Activated naive CD8-positive, alpha-beta T cell treated with anti-CD3 and anti-CD28 coated beads, Interleukin-2, amount 50 U/mL, for 24 hours (primary cell): Measurements from ENCODE around the gene G3BP2.
A peak's percentile ranks its signal among the peaks of the same experiment; 100 is the strongest.
"Not testable (repeated sequence)": the region's sequence is repeated elsewhere in the genome, so short reads cannot be mapped to it uniquely, and the experiment has no call there.

Experiments used
- ATAC-seq: fragments of 150-1000 bp; cut with Tn5 transposase; one replicate; pipeline ENCODE4 v1.10.0; 2021
- DNase-seq: peaks from one replicate; pipeline ENCODE4 v3.0.0; 2021
- H3K27ac Mint-ChIP-seq: one replicate; pipeline ENCODE4 v1.8.0; 2021; ENCODE audit warnings: mild to moderate bottlenecking, mixed read lengths
- H3K27me3 Mint-ChIP-seq: one replicate; pipeline ENCODE4 v1.8.0; 2021; ENCODE audit warnings: mixed read lengths
- H3K36me3 Mint-ChIP-seq: one replicate; pipeline ENCODE4 v1.8.0; 2021; ENCODE audit warnings: low read depth, mixed read lengths
- H3K4me1 Mint-ChIP-seq: one replicate; pipeline ENCODE4 v1.8.0; 2021; ENCODE audit warnings: mixed read lengths
- H3K4me3 Mint-ChIP-seq: one replicate; pipeline ENCODE4 v1.8.0; 2021; ENCODE audit warnings: mild to moderate bottlenecking, moderate library complexity, mixed read lengths
- H3K9me3 Mint-ChIP-seq: one replicate; pipeline ENCODE4 v1.8.0; 2021; ENCODE audit warnings: mixed read lengths

The G3BP2 gene

DNA sequence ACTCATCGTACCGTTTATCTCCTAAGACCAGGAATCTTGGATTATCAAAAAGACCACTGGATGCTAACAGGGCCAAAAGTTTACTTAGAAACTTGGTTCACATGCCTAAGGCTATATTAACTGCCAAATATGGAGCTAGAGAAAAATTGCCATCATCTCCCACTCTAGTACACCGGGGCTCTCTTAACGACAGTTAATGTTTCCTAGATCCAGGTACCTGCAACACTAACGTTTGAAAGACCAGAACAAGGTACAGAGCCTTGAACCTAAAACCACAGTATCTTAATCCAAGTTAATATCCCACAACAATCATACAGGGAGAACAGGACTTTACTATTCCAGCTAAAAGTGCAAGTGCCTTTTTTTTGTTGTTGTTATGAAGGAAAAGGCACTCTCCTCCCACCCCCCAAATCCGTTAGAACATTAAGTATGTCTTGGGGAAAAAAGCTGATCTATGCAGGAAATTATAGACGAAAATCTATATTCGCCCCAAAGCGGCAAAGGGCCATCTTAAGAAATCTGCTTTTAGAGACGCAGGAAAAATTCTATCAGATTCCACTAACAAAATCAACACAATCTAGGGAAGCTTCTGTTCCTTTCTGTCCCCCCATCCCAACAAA, 1.3 kb downstream of the G3BP2 start:
- ATAC-seq: no peak
- Mint-ChIP-seq H3K27ac (peak overlapping the region; percentile 98), H3K4me1 (peaks cover 63% of the 10 kb centered on the region), H3K4me3 (peak overlapping the region; percentile 97), H3K9me3 (no peaks in the 10 kb centered on the region), H3K36me3 (peaks cover 22% of the 10 kb centered on the region), H3K27me3 (no peaks in the 10 kb centered on the region)
- no peak for DNase-seq

DNA sequence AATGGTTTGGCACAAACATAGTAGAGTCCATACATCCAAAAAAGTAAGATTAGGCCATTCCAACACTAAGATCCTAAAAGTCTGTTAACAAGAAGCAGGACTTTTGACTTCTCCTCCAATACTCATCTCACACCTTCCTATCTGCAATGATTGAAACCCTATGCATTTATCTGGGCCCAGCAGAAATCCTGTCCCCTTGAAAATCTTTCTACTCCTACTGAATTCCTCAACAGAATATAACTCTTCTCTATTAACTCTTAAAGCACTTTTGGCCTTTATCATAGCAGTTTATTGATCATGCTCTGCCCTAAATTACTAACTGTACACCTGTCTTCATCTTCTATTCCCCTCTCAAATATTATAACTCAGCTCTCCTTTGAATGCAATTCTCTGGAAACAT, 4.6 kb downstream of the G3BP2 start:
- ATAC-seq (no peak), DNase-seq (no peak)
- Mint-ChIP-seq H3K36me3 (peaks cover 24% of the 10 kb centered on the region), H3K4me1 (peaks cover 83% of the 10 kb centered on the region), H3K9me3 (no peaks in the 10 kb centered on the region), H3K4me3 (peak overlapping the region; percentile 44), H3K27ac (peak overlapping the region; percentile 1), H3K27me3 (no peaks in the 10 kb centered on the region)

DNA sequence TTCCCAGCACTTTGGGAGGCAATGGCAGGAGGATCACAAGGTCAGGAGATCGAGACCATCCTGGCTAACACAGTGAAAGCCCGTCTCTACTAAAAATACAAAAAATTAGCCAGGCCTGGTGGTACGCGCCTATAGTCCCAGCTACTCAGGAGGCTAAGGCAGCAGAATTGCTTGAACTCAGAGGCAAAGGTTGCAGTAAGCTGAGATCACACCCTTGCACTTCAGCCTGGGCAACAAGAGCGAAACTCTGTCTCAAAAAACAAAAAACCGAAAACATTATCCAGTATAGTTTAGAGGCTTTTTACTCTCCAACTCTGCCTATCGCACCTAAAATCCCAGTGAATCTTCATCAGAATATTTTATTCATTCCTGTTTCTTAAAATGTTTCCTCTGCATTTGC, 5.6 kb downstream of the G3BP2 start:
- H3K4me3 Mint-ChIP-seq: peak overlapping the region; percentile 44

DNA sequence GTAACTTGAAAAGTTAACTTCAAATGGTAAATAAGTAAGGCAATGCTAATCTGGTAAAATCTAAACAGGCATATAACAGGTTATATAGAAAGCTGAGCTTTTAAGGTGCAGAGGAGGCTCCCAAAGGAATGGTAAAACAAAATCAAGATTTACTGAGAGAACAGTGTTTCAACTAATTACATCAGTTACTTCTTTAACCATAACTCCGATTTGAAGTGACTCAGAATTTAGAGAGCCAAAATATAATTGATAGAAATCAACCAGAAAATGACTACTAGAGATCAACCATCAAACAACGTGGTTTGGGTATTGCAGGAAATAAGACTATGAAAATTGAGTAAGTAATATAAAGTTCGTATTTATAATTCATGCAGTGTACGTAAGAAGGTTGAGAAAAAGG, 6.9 kb downstream of the G3BP2 start:
- no peak for DNase-seq
- Mint-ChIP-seq H3K27ac (peak overlapping the region; percentile 79), H3K9me3 (no peaks in the 10 kb centered on the region), H3K4me1 (peaks cover 82% of the 10 kb centered on the region), H3K36me3 (peaks cover 29% of the 10 kb centered on the region), H3K4me3 (peak overlapping the region; percentile 61), H3K27me3 (no peaks in the 10 kb centered on the region)
- ATAC-seq: peak; percentile 33

More for the DNA sequence above, 5.6 kb downstream of the G3BP2 start:
- H3K27ac Mint-ChIP-seq: peak overlapping the region; percentile 86
- not testable (repeated sequence) for H3K9me3 Mint-ChIP-seq, H3K27me3 Mint-ChIP-seq, ATAC-seq, DNase-seq
- peaks cover 80% of the 10 kb centered on the region for H3K4me1 Mint-ChIP-seq
- peaks cover 26% of the 10 kb centered on the region for H3K36me3 Mint-ChIP-seq

DNA sequence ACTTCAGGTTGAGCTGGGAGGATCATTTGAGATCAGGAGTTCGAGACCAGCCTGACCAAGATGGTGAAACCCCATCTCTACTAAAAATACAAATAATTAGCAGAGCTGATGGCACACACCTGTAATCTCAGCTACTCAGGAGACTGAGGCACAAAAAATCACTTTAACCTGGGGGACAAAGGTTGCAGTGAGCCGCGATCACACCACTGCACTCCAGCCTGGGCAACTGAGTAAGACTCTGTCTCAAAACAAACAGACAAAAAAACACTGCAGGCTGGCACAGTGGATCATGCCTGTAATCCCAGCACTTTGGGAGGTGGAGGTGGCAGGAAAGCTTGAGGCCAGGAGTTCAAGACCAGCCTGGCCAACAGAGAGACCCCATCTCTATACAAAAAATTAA, 8.6 kb downstream of the G3BP2 start:
- not testable (repeated sequence) for DNase-seq, H3K4me3 Mint-ChIP-seq, H3K9me3 Mint-ChIP-seq, ATAC-seq, H3K27me3 Mint-ChIP-seq, H3K27ac Mint-ChIP-seq
- Mint-ChIP-seq H3K4me1 (peaks cover 74% of the 10 kb centered on the region), H3K36me3 (peaks cover 37% of the 10 kb centered on the region)

DNA sequence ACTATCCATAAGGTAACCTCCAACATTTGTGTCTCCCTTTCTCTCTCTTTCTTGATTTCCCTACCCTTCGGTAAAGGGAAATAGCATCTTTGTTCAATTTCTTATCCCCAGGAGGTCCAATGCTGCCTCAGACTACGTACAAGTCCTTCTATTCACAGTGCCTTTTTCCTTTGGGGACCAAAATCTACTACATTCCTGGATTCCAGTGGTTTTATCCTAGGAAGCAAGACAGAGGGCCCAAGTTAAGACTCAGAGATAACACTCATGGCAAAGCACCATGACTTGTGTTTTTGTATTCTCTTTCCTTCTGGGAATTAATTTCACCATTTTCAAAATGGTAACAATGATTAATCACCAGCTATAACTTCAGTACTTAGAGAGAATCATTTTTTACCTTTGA, 10.6 kb downstream of the G3BP2 start:
- ATAC-seq: no peak
- Mint-ChIP-seq H3K36me3 (peaks cover 48% of the 10 kb centered on the region), H3K27ac (peak overlapping the region; percentile 53), H3K9me3 (no peaks in the 10 kb centered on the region), H3K27me3 (no peaks in the 10 kb centered on the region), H3K4me1 (peaks cover 67% of the 10 kb centered on the region), H3K4me3 (no peak overlapping the region)
- no peak for DNase-seq

DNA sequence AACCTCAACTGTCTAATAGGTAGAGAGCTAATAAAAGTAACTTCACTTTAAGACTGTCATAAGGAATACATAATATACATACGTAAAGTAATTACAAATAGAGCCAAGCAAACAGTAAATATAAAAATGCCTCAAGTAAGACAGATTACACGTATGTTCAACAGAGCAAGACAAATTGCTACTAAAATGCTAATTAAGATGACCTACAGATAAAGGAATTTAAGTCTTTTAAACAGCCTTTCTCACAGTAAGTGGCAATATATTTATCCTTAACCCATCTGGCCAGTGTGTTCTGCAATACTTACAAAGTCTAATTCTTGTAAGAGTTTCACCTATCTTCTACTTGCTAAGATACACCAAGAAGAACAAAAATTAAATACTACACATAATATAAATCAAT, 12.7 kb downstream of the G3BP2 start:
- no peak for ATAC-seq
- H3K9me3 Mint-ChIP-seq: no peaks in the 10 kb centered on the region
- peak overlapping the region; percentile 1 for H3K27ac Mint-ChIP-seq
- no peak overlapping the region for H3K4me3 Mint-ChIP-seq
- peaks cover 59% of the 10 kb centered on the region for H3K36me3 Mint-ChIP-seq
- no peak for DNase-seq
- peaks cover 66% of the 10 kb centered on the region for H3K4me1 Mint-ChIP-seq
- no peaks in the 10 kb centered on the region for H3K27me3 Mint-ChIP-seq

DNA sequence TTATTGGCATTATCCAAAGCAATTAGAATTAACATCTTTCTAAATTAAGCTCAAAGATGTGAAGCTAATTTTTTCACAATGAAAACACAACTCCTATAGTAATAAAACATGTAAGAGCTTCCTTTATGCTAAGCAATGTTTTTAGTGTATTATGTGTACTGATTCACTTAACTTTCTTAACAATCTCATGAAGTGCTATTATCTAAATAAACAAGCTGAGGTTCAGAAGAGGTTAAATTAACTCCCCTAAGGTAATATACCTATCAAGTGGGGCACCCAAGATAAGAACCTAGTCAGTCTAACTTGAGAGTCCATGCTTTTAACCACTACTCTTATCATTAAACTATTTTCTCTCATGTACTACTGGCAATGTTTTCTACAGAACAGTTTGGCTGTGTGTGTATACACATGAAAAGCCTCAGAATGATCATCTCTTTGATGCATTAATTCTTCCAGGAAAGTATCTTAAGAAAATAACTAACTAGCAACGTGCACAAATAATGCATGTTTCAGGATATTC, 13.6 kb downstream of the G3BP2 start:
- peaks cover 66% of the 10 kb centered on the region for H3K4me1 Mint-ChIP-seq
- no peaks in the 10 kb centered on the region for H3K27me3 Mint-ChIP-seq
- DNase-seq (no peak), ATAC-seq (no peak)
- no peak overlapping the region for H3K27ac Mint-ChIP-seq
- peaks cover 66% of the 10 kb centered on the region for H3K36me3 Mint-ChIP-seq
- no peak overlapping the region for H3K4me3 Mint-ChIP-seq
- H3K9me3 Mint-ChIP-seq: no peaks in the 10 kb centered on the region

DNA sequence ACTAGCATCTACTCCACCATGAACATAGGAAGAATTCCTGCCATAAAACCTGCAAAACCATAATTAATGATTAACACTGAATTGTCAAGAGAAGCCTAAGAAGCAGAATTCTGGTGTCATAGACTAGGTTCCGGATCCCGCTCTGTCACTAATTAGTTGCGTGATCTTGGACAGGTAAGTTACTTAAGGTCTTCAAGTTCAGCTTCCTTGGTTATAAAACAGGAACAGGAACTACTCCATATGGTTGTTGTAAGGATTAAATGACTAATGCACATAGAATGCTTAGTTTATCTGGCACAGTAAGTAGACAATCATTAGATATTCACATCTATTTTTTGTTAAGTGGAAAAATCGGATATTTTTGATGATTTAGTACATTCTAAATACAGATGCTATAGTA, 14.3 kb downstream of the G3BP2 start:
- Mint-ChIP-seq H3K4me3 (no peak overlapping the region), H3K27me3 (no peaks in the 10 kb centered on the region), H3K27ac (peak overlapping the region; percentile 43), H3K9me3 (no peaks in the 10 kb centered on the region), H3K36me3 (peaks cover 73% of the 10 kb centered on the region), H3K4me1 (peaks cover 68% of the 10 kb centered on the region)
- no peak for DNase-seq
- ATAC-seq: no peak

DNA sequence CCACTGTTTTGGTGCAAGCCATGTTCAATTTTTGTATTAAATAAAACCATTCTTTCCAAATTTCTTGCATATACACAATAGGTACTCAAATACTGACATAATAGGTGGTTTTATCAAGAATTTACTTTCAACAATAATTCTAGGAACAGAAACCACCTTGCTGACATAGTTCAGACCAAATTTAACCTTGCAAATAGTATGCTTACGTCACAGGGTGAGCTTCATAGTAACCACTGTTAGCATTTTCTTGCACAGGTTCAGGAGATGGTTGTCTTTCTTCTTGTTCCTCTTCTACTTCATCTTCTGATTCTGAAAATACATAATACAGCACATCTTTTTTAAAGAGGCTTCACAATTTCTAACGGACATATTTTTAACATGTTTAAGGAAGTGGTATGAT, 17.6 kb downstream of the G3BP2 start:
- Mint-ChIP-seq H3K27ac (peak overlapping the region; percentile 77), H3K4me1 (peaks cover 72% of the 10 kb centered on the region), H3K4me3 (peak overlapping the region; percentile 34), H3K36me3 (peaks cover 76% of the 10 kb centered on the region), H3K9me3 (no peaks in the 10 kb centered on the region), H3K27me3 (no peaks in the 10 kb centered on the region)
- ATAC-seq (peak; percentile 75), DNase-seq (no peak)

DNA sequence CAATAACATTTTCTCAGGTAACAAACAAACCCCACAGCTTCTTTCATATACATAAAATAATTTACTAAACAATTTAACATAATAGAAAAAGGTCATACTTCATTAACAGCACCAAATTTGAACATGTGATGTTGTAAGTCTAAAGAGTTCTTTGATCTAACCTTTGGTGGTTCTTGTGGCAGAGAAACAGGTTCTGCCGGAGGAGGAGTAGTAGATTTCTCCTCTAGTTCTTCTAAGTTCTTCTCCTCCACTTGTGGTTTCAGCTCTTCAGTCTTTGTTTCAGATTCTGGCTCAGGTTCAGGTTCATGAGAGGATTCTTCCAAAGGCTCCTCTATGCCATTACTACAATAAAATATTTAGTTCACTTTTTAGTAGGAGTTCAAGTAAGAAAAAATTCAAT, 18.3 kb downstream of the G3BP2 start:
- Mint-ChIP-seq H3K27ac (peak overlapping the region; percentile 77), H3K36me3 (peaks cover 75% of the 10 kb centered on the region), H3K27me3 (no peaks in the 10 kb centered on the region), H3K4me3 (peak overlapping the region; percentile 36), H3K9me3 (no peaks in the 10 kb centered on the region), H3K4me1 (peaks cover 70% of the 10 kb centered on the region)
- ATAC-seq (peak; percentile 21), DNase-seq (no peak)

DNA sequence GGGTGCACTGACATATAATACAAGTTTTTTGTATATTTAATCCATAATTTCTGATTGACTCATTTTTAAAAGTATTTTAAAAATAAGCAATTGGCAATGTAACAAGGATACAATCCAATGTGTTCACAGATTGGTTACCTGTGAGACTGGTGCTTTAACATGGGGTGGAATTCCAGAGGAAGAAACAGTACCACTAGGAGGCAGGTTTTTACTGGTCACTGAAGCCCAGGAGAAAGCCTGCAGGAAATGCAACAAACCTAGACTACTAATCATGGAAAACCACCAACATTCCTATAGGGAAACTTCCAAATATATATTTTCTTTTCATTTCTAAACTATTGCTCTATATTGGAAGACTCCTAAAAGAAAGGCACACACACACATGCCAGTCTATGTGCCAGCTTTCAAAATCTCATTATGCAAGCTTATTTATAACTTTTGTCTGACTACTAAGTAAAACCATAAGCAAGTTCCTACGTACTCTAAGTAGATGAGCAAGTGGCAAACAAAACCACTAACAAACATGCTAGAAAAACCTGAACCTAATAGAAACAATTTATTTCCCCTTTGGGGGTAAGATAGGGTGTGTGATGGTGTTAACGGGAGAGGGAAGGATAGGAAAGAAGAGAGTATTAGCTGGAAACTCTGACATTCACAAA, 19.2 kb downstream of the G3BP2 start:
- no peaks in the 10 kb centered on the region for H3K9me3 Mint-ChIP-seq
- H3K4me3 Mint-ChIP-seq: no peak overlapping the region
- peaks cover 72% of the 10 kb centered on the region for H3K36me3 Mint-ChIP-seq
- no peaks in the 10 kb centered on the region for H3K27me3 Mint-ChIP-seq
- ATAC-seq: peak; percentile 50
- DNase-seq: no peak
- peak overlapping the region; percentile 77 for H3K27ac Mint-ChIP-seq
- H3K4me1 Mint-ChIP-seq: peaks cover 66% of the 10 kb centered on the region

DNA sequence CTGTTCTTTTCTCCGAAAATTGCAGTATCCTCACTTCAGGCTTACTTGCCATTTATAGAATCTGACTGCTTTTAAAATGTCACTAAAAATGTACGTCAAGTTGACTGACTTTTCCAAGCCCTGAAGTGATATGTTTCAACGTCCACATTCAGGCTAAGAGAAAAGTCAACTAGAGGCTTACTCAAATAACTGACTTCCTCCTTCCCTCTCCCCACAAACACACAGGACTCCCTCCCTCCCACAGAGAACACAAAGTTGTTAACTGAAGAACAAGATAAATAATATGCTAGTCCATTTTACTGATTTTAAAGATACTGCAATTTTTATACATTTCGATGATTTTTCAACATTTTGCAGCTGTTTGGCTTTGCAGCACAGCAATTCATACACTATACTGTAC, 29.1 kb downstream of the G3BP2 start:
- Mint-ChIP-seq H3K4me3 (no peak overlapping the region), H3K9me3 (no peaks in the 10 kb centered on the region), H3K36me3 (peaks cover 62% of the 10 kb centered on the region), H3K27me3 (no peaks in the 10 kb centered on the region), H3K27ac (no peak overlapping the region), H3K4me1 (peaks cover 9% of the 10 kb centered on the region)
- ATAC-seq: no peak
- DNase-seq: no peak

DNA sequence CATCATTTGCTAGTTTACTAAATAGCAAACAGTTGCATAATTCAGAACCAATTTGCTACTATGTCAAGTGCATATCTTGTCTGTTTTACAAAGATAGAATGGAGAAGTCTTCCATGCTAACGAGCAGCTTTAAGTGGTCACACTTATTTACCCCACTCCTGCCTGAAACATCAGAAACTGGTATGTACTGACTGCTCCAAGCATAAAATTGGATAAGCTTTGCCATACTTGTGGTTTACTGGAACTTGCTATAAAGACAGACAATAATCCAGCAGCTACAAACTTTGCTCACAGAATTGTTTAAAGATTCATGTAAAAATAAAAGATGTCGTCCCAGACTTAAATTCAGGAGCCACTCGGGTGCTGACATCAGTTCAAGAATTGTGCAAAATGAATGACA, 29.6 kb downstream of the G3BP2 start:
- Mint-ChIP-seq H3K4me1 (peaks cover 9% of the 10 kb centered on the region), H3K4me3 (no peak overlapping the region), H3K27me3 (no peaks in the 10 kb centered on the region), H3K9me3 (no peaks in the 10 kb centered on the region), H3K36me3 (peaks cover 59% of the 10 kb centered on the region), H3K27ac (no peak overlapping the region)
- ATAC-seq (no peak), DNase-seq (no peak)

DNA sequence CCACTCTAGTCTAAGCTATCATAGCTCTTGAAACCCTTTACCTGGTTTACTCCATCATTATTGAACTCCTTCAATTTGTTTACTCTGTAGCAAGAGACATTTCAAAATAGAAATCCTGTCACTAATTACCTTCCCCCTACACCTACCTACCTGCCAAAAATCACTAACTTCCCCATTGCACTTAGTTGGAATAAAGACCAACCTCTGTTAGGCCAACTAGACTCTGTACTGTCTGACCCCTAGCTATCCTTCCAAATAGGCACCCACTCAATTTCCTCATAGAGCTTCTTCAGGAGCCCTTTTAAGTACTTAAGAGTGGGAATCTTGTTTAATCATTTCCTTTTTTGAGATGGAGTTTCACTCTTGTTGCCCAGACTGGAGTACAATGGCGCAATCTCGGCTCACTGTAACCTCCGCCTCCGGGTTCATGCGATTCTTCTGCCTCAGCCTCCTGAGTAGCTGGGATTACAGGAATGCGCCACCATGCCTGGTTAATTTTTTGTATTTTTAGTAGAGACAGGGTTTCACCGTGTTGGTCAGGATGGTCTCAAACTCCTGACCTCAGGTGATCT, 34.0 kb downstream of the G3BP2 start:
- ATAC-seq (no peak), DNase-seq (no peak)
- Mint-ChIP-seq H3K27me3 (no peaks in the 10 kb centered on the region), H3K36me3 (peaks cover 23% of the 10 kb centered on the region), H3K9me3 (no peaks in the 10 kb centered on the region), H3K4me3 (no peak overlapping the region), H3K27ac (peak overlapping the region; percentile 56), H3K4me1 (peaks cover 7% of the 10 kb centered on the region)
